Gastroesophageal sphincter (tissue), 4 donors: ENCODE measurements around the gene UGT2B15. TPM values are rescaled to one million over a fixed set of nuclear protein-coding genes. Genes with fewer than 3 reads are reported as not detected.
"Not testable (repeated sequence)": the region's sequence is repeated elsewhere in the genome, so short reads cannot be mapped to it uniquely, and the experiment has no call there.

Experiments
- ATAC-seq: fragments of 150-250 bp; one replicate; pipeline ENCODE4 v1.9.1; 2016; ENCODE audit warnings: mild to moderate bottlenecking, moderate library complexity
- H3K27ac ChIP-seq, 4 donors: fragments of 200-600 bp; sonication (generic) in 3 of 4; 1 replicate in 3 of 4; 2 replicates in 1 of 4; pipeline ENCODE4 v1.5.1; 2016 to 2019
- H3K27me3 ChIP-seq: fragments of 200-600 bp; sonication (generic); one replicate; pipeline ENCODE4 v1.5.1; 2019
- H3K36me3 ChIP-seq, 2 donors: fragments of 200-600 bp; sonication (generic); one replicate each; pipeline ENCODE4 v1.5.1; 2019; ENCODE audit warnings: control low read depth in 1 of 2
- H3K4me1 ChIP-seq, 3 donors: fragments of 200-600 bp; sonication (generic); 1 replicate in 2 of 3; 2 replicates in 1 of 3; pipeline ENCODE4 v1.5.1; 2016 to 2019; ENCODE audit warnings: control low read depth in 2 of 3
- H3K4me3 ChIP-seq, 2 donors: fragments of 200-600 bp; sonication (generic); one replicate each; pipeline ENCODE4 v1.5.1; 2019; ENCODE audit warnings: mild to moderate bottlenecking in 1 of 2, moderate library complexity in 1 of 2
- H3K9me3 ChIP-seq, 3 donors: fragments of 200-600 bp; sonication (generic); one replicate each; pipeline ENCODE4 v1.5.1; 2017 to 2019; ENCODE audit warnings: control low read depth in 2 of 3
- EP300 ChIP-seq: sonication (generic); formaldehyde crosslinking; IDR thresholded peaks from one replicate; pipeline ENCODE4 v1.6.1; 2017; ENCODE audit warnings: antibody characterized with exemption, mild to moderate bottlenecking
- POLR2A ChIP-seq, 2 donors: fragments of 450-650 bp; IDR thresholded peaks; one replicate each; pipeline ENCODE4 v1.6.1; 2017; ENCODE audit warnings: antibody characterized with exemption in 2 of 2, mild to moderate bottlenecking in 2 of 2, moderate library complexity in 1 of 2
- POLR2AphosphoS5 ChIP-seq: sonication (generic); formaldehyde crosslinking; IDR thresholded peaks from one replicate; pipeline ENCODE4 v1.6.1; 2017; ENCODE audit warnings: antibody characterized with exemption
- WGBS, 2 donors: methylation state at CpG; one replicate each; pipeline ENCODE4 v1.1.5; 2018; ENCODE audit warnings: low coverage in 1 of 2; 5-methylcytosine and 5-hydroxymethylcytosine counted together
- total RNA-seq, 4 donors: library from RNA; depleted of rRNA; stranded (reverse); fragments of >200 nt; gene quantifications; one replicate each; pipeline ENCODE4 v1.1.0, GENCODE V29; 2016
- TF ChIP-seq, protein P1 (sequence below), 4 experiments: fragments of 200-600 bp in 2 of 4; fragments of 450-650 bp in 2 of 4; sonication (generic) in 1 of 4; IDR thresholded peaks; one replicate each; pipeline ENCODE4 v1.5.1; 2017 to 2019; ENCODE audit warnings: antibody characterized with exemption in 4 of 4, mild to moderate bottlenecking in 2 of 4, moderate library complexity in 2 of 4

UGT2B15 gene
- not detected for total RNA-seq

- not testable (repeated sequence) for H3K27ac ChIP-seq, H3K27me3 ChIP-seq, H3K4me1 ChIP-seq, H3K9me3 ChIP-seq, H3K36me3 ChIP-seq, ATAC-seq, H3K4me3 ChIP-seq
- WGBS, 2 donors = 50 to 60% methylated on average over 1 of the region's 1 CpG
Measured at GRCh38 chr4:68670479-68670939, at the start of gene UGT2B15. TSS of gene UGT2B15 (minus strand) at chr4:68670652. CDS start at chr4:68670618, 34 bp downstream.

DNA sequence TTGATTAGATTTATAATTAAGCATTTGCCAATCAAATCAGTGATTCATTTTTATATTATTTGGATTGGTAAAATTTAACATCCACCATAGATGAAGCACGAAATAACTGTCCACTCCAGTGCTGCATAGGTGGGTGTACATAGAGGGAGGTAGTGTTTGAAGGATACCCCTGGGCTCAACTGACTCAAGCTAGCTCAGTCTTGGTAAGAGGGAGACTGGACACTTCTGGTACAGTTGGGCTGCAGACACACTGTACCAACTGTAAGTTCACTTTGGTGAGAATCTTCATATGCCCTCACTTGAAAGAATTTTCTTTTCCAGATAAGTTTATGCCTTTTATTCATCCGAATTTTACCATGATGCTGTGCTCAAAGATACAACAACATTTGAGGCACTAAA, 48.6 kb upstream of the UGT2B15 start:
- Histone ChIP-seq H3K36me3 (no peaks in the 10 kb centered on the region), H3K9me3 (peaks cover 0 to 4% (median 0%) of the 10 kb centered on the region in 3 donors), H3K27ac (no peak overlapping the region), H3K27me3 (no peaks in the 10 kb centered on the region), H3K4me1 (no peaks in the 10 kb centered on the region), H3K4me3 (no peak overlapping the region)
- no peak for ATAC-seq
- TF ChIP-seq POLR2A (IDR thresholded peaks at IDR 0.05) (no peak), EP300 (no peak), POLR2AphosphoS5 (no peak)
- TF ChIP-seq, protein P1, sequence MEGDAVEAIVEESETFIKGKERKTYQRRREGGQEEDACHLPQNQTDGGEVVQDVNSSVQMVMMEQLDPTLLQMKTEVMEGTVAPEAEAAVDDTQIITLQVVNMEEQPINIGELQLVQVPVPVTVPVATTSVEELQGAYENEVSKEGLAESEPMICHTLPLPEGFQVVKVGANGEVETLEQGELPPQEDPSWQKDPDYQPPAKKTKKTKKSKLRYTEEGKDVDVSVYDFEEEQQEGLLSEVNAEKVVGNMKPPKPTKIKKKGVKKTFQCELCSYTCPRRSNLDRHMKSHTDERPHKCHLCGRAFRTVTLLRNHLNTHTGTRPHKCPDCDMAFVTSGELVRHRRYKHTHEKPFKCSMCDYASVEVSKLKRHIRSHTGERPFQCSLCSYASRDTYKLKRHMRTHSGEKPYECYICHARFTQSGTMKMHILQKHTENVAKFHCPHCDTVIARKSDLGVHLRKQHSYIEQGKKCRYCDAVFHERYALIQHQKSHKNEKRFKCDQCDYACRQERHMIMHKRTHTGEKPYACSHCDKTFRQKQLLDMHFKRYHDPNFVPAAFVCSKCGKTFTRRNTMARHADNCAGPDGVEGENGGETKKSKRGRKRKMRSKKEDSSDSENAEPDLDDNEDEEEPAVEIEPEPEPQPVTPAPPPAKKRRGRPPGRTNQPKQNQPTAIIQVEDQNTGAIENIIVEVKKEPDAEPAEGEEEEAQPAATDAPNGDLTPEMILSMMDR (IDR thresholded peaks at IDR 0.05) = no peak
- WGBS, 2 donors = 77 to 91% methylated on average over 2 of the region's 2 CpGs

GRCh38 chr4:68718447-68719074, 48.1 kb upstream of the UGT2B15 start:
- WGBS, 2 donors = 87 to 93% methylated on average over 3 of the region's 3 CpGs
- Histone ChIP-seq H3K27me3 (no peaks in the 10 kb centered on the region), H3K4me1 (no peaks in the 10 kb centered on the region), H3K9me3 (peaks cover 0 to 4% (median 0%) of the 10 kb centered on the region in 3 donors), H3K27ac (no peak overlapping the region), H3K36me3 (no peaks in the 10 kb centered on the region), H3K4me3 (no peak overlapping the region)
- no peak for TF ChIP-seq POLR2AphosphoS5
- TF ChIP-seq, protein P1 (IDR thresholded peaks at IDR 0.05) = no peak
- TF ChIP-seq EP300 = no peak
- no peak for TF ChIP-seq POLR2A (IDR thresholded peaks at IDR 0.05)
- no peak for ATAC-seq

DNA sequence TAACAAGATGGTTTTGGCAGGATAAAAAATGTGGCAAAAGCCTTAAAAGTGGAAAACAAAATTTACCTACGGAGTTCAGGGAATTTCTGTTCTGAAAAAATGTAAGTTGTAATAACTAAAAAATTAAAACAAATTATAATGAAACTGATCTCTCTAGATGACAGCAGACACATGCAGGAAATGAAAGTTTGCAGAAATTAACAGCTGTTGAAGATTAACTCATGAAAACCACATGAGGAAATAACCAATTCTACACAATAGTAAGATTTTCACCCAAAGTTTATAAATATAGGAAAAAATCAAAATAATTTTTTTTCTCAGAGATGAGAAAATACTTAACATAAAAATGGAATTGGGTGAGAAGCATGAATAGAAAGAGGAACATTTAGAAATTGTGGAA, 47.5 kb upstream of the UGT2B15 start:
- no peak overlapping the region for H3K27ac ChIP-seq
- H3K4me3 ChIP-seq = no peak overlapping the region
- H3K36me3 ChIP-seq = no peaks in the 10 kb centered on the region
- ATAC-seq = no peak
- H3K9me3 ChIP-seq = peaks cover 0 to 4% (median 0%) of the 10 kb centered on the region in 3 donors
- H3K4me1 ChIP-seq = no peaks in the 10 kb centered on the region
- 38 to 75% methylated on average over 1 of the region's 1 CpG for WGBS, 2 donors
- TF ChIP-seq POLR2AphosphoS5 = no peak
- no peak for TF ChIP-seq POLR2A (IDR thresholded peaks at IDR 0.05)
- TF ChIP-seq EP300 = no peak
- TF ChIP-seq, protein P1 (IDR thresholded peaks at IDR 0.05) = no peak
- no peaks in the 10 kb centered on the region for H3K27me3 ChIP-seq

DNA sequence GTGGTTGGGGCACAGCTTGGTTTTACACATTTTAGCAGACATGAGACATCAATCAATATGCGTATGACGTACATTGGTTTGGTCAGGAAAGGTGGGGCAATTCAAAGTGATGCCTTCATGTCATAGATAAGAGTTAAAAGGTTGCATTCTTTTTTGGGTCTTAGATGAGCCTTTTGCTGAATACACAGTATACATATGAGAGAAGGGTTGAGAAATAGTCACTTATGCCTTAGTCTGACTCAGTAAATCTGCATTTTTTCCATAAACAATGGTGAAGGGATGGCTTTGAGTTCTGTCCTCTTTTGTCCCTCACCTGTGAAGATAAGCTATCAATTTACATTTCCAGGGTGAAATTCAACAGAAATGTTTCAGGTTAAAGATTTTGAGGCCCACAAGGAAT, 43.9 kb upstream of the UGT2B15 start:
- Histone ChIP-seq H3K4me1 (no peaks in the 10 kb centered on the region), H3K27ac (no peak overlapping the region), H3K4me3 (no peak overlapping the region), H3K27me3 (no peaks in the 10 kb centered on the region), H3K36me3 (no peaks in the 10 kb centered on the region), H3K9me3 (no peaks in the 10 kb centered on the region)
- 74 to 83% methylated on average over 2 of the region's 2 CpGs for WGBS, 2 donors
- ATAC-seq = no peak
- TF ChIP-seq POLR2AphosphoS5 (no peak), POLR2A (IDR thresholded peaks at IDR 0.05) (no peak), EP300 (no peak)
- TF ChIP-seq, protein P1 (IDR thresholded peaks at IDR 0.05) = no peak
